Measurements from ENCODE around the gene SPATA31E1.

Gene SPATA31E1

GRCh38 chr9:87863882-87864465, 18.7 kb upstream of the SPATA31E1 start:
- DNase-seq (ENCODE audit: low read depth, low spot score): no peak
- Histone ChIP-seq H3K9ac (ENCODE audit: insufficient read length, low read depth) (no peak overlapping the region), H3K36me3 (ENCODE audit: insufficient read depth, insufficient read length, low read length) (no peaks in the 10 kb centered on the region), H3K27me3 (ENCODE audit: insufficient read depth, insufficient read length) (no peaks in the 10 kb centered on the region), H3K9me3 (ENCODE audit: insufficient read depth, low read length) (peaks cover 13% of the 10 kb centered on the region; the same call in 1 of the 2 replicates), H3K4me3 (ENCODE audit: insufficient read length, low read depth) (no peak overlapping the region), H3K4me1 (ENCODE audit: insufficient read depth, insufficient read length) (no peaks in the 10 kb centered on the region)
- no peak for TF ChIP-seq YY1 (IDR thresholded peaks at IDR 0.05; ENCODE audit: insufficient read depth, insufficient read length)
- no peak for TF ChIP-seq ZNF274 (IDR thresholded peaks at IDR 0.05; ENCODE audit: low read depth, low read length)
- no peak for TF ChIP-seq SUZ12 (IDR thresholded peaks at IDR 0.05; ENCODE audit: extremely low read depth, insufficient read depth, insufficient read length)

DNA sequence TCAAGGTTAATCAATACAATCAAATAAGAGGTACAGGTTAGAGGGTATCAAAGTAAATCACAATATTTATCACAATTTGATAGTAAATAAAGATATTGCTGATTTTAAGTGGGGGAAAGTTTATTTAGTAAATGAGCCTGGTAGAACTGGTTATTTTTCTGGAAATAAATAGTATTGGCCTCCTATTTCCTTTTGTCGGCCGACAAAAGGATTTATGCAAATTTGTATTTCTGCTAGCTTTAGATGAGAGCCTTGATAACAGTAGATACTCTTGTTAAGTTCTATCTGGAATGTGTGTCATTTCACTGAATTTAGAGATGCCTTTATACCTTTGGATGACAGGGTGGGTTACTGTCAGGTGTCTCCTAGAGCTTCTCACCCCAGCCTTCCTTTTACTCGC, 17.8 kb upstream of the SPATA31E1 start:
- Histone ChIP-seq H3K4me1 (ENCODE audit: insufficient read depth, insufficient read length) (no peaks in the 10 kb centered on the region), H3K27me3 (ENCODE audit: insufficient read depth, insufficient read length) (no peaks in the 10 kb centered on the region), H3K9ac (ENCODE audit: insufficient read length, low read depth) (no peak overlapping the region), H3K36me3 (ENCODE audit: insufficient read depth, insufficient read length, low read length) (no peaks in the 10 kb centered on the region), H3K9me3 (ENCODE audit: insufficient read depth, low read length) (peaks cover 12% of the 10 kb centered on the region; the same call in 1 of the 2 replicates), H3K4me3 (ENCODE audit: insufficient read length, low read depth) (no peak overlapping the region)
- TF ChIP-seq ZNF274 (IDR thresholded peaks at IDR 0.05; ENCODE audit: low read depth, low read length) (no peak), SUZ12 (IDR thresholded peaks at IDR 0.05; ENCODE audit: extremely low read depth, insufficient read depth, insufficient read length) (no peak), YY1 (IDR thresholded peaks at IDR 0.05; ENCODE audit: insufficient read depth, insufficient read length) (no peak)
- no peak for DNase-seq (ENCODE audit: low read depth, low spot score)

DNA sequence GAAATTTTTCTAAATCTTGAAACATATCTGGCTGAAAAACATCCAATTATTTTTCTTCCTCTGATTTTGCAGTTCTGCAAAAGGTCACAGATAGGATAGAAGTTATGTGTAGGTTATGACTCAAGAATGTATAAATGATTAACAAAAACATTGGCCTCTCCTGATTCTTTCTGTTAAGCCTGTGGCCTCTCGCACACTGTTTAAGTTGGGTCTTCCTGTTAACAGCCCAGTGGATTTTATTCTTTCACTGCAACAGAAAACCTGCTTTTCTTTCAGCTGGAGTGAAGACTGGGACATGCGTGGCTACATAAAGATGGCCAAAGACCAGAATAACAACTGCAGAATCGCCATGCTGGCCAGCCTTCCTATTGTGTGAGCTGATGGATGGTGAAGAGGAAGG, 17.1 kb upstream of the SPATA31E1 start:
- H3K36me3 ChIP-seq (ENCODE audit: insufficient read depth, insufficient read length, low read length): no peaks in the 10 kb centered on the region
- H3K4me1 ChIP-seq (ENCODE audit: insufficient read depth, insufficient read length): no peaks in the 10 kb centered on the region
- TF ChIP-seq YY1 (IDR thresholded peaks at IDR 0.05; ENCODE audit: insufficient read depth, insufficient read length) (no peak), SUZ12 (IDR thresholded peaks at IDR 0.05; ENCODE audit: extremely low read depth, insufficient read depth, insufficient read length) (no peak), ZNF274 (IDR thresholded peaks at IDR 0.05; ENCODE audit: low read depth, low read length) (no peak)
- 0 out of 2 replicates have a peak, but pooled peaks cover 8% of the 10 kb centered on the region for H3K9me3 ChIP-seq (ENCODE audit: insufficient read depth, low read length)
- H3K9ac ChIP-seq (ENCODE audit: insufficient read length, low read depth): no peak overlapping the region
- DNase-seq (ENCODE audit: low read depth, low spot score): no peak
- H3K4me3 ChIP-seq (ENCODE audit: insufficient read length, low read depth): no peak overlapping the region
- H3K27me3 ChIP-seq (ENCODE audit: insufficient read depth, insufficient read length): no peaks in the 10 kb centered on the region

GRCh38 chr9:87867391-87867790, 15.3 kb upstream of the SPATA31E1 start:
- no peak for TF ChIP-seq YY1 (IDR thresholded peaks at IDR 0.05; ENCODE audit: insufficient read depth, insufficient read length)
- TF ChIP-seq SUZ12 (IDR thresholded peaks at IDR 0.05; ENCODE audit: extremely low read depth, insufficient read depth, insufficient read length): no peak
- TF ChIP-seq ZNF274 (IDR thresholded peaks at IDR 0.05; ENCODE audit: low read depth, low read length): no peak
- DNase-seq (ENCODE audit: low read depth, low spot score): no peak
- Histone ChIP-seq H3K9ac (ENCODE audit: insufficient read length, low read depth) (no peak overlapping the region), H3K36me3 (ENCODE audit: insufficient read depth, insufficient read length, low read length) (no peaks in the 10 kb centered on the region), H3K9me3 (ENCODE audit: insufficient read depth, low read length) (no peaks in the 10 kb centered on the region), H3K4me1 (ENCODE audit: insufficient read depth, insufficient read length) (no peaks in the 10 kb centered on the region), H3K4me3 (ENCODE audit: insufficient read length, low read depth) (no peak overlapping the region), H3K27me3 (ENCODE audit: insufficient read depth, insufficient read length) (no peaks in the 10 kb centered on the region)

DNA sequence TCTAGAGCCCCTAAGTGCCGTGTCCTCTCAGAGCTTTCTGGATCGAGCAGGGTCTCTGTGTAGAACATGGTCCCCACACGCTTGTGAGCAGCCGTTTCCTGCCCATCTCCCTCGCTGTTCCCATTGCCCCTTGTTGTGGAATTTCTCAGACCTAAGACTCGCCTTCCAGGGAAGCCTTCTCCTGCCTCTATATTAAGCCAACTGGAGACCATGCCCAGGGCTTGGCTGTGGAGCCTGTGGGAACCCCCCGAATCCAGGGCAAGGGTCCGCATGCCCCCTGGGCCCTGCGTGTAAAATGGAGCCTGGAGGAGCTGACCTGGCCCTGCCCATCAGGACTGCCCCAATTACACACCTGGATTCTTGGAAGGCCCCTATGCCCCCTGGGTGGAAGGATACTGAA, 14.5 kb upstream of the SPATA31E1 start:
- no peak for TF ChIP-seq ZNF274 (IDR thresholded peaks at IDR 0.05; ENCODE audit: low read depth, low read length)
- no peak for TF ChIP-seq SUZ12 (IDR thresholded peaks at IDR 0.05; ENCODE audit: extremely low read depth, insufficient read depth, insufficient read length)
- no peak for TF ChIP-seq YY1 (IDR thresholded peaks at IDR 0.05; ENCODE audit: insufficient read depth, insufficient read length)
- no peaks in the 10 kb centered on the region for H3K4me1 ChIP-seq (ENCODE audit: insufficient read depth, insufficient read length)
- no peak for DNase-seq (ENCODE audit: low read depth, low spot score)
- no peaks in the 10 kb centered on the region for H3K9me3 ChIP-seq (ENCODE audit: insufficient read depth, low read length)
- H3K27me3 ChIP-seq (ENCODE audit: insufficient read depth, insufficient read length): no peaks in the 10 kb centered on the region
- no peaks in the 10 kb centered on the region for H3K36me3 ChIP-seq (ENCODE audit: insufficient read depth, insufficient read length, low read length)
- no peak overlapping the region for H3K4me3 ChIP-seq (ENCODE audit: insufficient read length, low read depth)
- no peak overlapping the region for H3K9ac ChIP-seq (ENCODE audit: insufficient read length, low read depth)

DNA sequence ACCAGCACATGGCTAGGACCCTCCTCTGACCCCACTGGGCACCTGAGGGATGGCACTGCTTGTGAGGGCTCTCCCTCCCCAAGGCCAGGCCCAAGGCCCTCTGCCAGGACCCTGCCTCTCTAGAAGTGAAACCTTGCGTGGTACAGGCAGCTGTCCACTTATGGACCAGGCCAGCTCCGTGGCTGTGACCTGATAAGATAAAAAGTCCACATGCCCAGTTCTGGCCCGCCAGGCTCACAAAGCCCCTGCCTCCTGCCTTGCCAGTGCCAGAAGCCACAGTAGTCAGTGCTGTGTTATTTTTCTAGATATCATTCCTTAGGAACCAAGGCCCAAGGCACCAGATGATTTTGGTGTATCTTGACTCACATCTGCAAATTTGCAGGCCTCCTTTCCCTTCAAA, 14.0 kb upstream of the SPATA31E1 start:
- Histone ChIP-seq H3K4me1 (ENCODE audit: insufficient read depth, insufficient read length) (no peaks in the 10 kb centered on the region), H3K36me3 (ENCODE audit: insufficient read depth, insufficient read length, low read length) (no peaks in the 10 kb centered on the region), H3K9me3 (ENCODE audit: insufficient read depth, low read length) (no peaks in the 10 kb centered on the region), H3K27me3 (ENCODE audit: insufficient read depth, insufficient read length) (no peaks in the 10 kb centered on the region), H3K4me3 (ENCODE audit: insufficient read length, low read depth) (no peak overlapping the region), H3K9ac (ENCODE audit: insufficient read length, low read depth) (no peak overlapping the region)
- DNase-seq (ENCODE audit: low read depth, low spot score): no peak
- TF ChIP-seq SUZ12 (IDR thresholded peaks at IDR 0.05; ENCODE audit: extremely low read depth, insufficient read depth, insufficient read length): no peak
- no peak for TF ChIP-seq YY1 (IDR thresholded peaks at IDR 0.05; ENCODE audit: insufficient read depth, insufficient read length)
- no peak for TF ChIP-seq ZNF274 (IDR thresholded peaks at IDR 0.05; ENCODE audit: low read depth, low read length)

DNA sequence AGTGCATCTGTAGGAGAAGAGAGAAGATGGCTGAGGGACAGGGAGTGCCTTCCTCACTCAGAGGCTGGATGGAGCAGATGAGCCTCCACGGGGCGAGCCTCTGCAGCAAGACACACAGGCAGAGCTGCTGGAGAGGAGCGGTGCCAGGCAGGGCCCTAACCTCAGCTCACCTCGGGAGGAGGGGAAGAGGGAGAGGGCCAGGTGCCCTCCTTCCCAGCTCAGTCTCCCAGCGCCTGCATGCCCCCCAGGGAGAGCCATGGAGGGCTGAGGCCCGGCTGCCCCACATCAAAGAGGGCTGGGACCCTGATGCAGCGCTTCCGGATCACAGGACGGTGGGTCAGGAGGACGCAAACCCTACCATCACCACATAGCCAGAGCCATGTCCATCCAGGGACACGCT, 13.6 kb upstream of the SPATA31E1 start:
- Histone ChIP-seq H3K4me3 (ENCODE audit: insufficient read length, low read depth) (no peak overlapping the region), H3K4me1 (ENCODE audit: insufficient read depth, insufficient read length) (no peaks in the 10 kb centered on the region), H3K27me3 (ENCODE audit: insufficient read depth, insufficient read length) (no peaks in the 10 kb centered on the region), H3K9me3 (ENCODE audit: insufficient read depth, low read length) (no peaks in the 10 kb centered on the region), H3K9ac (ENCODE audit: insufficient read length, low read depth) (no peak overlapping the region), H3K36me3 (ENCODE audit: insufficient read depth, insufficient read length, low read length) (no peaks in the 10 kb centered on the region)
- DNase-seq (ENCODE audit: low read depth, low spot score): no peak
- no peak for TF ChIP-seq ZNF274 (IDR thresholded peaks at IDR 0.05; ENCODE audit: low read depth, low read length)
- no peak for TF ChIP-seq YY1 (IDR thresholded peaks at IDR 0.05; ENCODE audit: insufficient read depth, insufficient read length)
- no peak for TF ChIP-seq SUZ12 (IDR thresholded peaks at IDR 0.05; ENCODE audit: extremely low read depth, insufficient read depth, insufficient read length)

All from NT2/D1 (cell line).